GM18909 (cell line): ENCODE data around the gene PITX1.

Source experiments
- ATAC-seq: cut with Tn5 transposase; IDR thresholded peaks from one replicate; pipeline ENCODE4 v1.9.1; 2021; ENCODE audit warnings: mild to moderate bottlenecking; ENCODE audit not compliant: unreplicated experiment, poor library complexity

Gene PITX1

GRCh38 chr5:135046661-135047346 lies 12.8 kb upstream of the PITX1 start:
- no peak for ATAC-seq

DNA sequence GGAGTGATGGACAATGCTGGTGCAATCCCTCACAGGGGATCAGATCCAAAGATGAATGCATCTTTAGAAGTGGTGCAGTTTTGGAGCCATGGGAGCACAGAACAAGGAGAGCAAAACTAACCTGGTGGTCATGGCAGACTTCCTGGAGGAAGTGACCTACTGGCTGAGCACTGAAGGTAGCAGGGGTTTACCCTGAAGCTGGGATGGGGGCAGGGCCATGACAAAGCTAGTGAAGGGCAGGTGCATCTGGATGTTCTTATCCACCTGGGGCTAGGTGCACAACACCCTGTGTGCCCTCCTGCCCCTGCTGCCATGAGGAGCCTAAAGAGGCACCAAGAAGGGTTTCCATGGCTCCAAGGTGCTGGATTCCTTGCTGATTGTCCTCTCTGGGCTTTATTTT lies 11.5 kb upstream of the PITX1 start:
- no peak for ATAC-seq

DNA sequence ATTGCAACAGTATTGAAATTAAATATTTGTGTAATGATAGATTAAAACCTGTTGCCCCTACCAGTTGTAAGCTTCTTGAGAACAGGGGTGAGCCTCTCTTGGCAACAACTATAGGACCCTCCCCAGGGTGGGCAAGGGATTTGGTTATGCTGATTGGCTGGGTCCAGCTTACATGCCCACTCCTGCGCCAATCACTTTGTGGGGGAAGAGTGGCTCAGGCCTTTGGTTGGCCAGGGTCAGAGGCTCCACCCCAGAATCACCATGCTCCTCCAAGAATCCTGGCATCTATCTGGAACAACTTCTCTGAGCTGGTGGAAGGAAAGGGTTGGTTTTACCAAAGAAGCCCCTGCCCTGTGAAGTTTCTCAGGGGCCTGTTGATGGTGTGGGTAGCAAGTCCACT lies 8.6 kb upstream of the PITX1 start:
- no peak for ATAC-seq

DNA sequence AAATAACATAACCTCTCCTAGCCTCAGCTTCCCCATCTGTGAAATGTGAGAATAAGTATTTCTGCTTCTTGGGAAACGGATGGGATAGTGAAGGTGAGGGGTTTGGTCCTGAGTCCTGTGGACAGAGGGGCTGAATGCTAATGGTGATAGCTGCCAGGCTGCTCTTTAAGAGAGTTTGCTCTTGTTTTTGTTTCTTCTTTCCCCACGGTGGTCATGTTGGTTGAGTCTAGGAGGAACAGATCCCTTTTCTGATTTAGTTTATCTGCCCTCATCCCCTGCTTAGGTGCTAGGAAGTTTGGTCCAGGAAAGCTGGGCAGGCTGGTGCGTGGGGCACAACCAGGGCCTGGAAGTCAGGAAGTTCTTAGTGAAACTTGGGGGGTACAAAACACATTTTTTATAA lies 7.7 kb upstream of the PITX1 start:
- ATAC-seq, result no peak

- ATAC-seq, result no peak
These were observed 7.1 kb upstream of the PITX1 start for GRCh38 chr5:135041145-135041587.

DNA sequence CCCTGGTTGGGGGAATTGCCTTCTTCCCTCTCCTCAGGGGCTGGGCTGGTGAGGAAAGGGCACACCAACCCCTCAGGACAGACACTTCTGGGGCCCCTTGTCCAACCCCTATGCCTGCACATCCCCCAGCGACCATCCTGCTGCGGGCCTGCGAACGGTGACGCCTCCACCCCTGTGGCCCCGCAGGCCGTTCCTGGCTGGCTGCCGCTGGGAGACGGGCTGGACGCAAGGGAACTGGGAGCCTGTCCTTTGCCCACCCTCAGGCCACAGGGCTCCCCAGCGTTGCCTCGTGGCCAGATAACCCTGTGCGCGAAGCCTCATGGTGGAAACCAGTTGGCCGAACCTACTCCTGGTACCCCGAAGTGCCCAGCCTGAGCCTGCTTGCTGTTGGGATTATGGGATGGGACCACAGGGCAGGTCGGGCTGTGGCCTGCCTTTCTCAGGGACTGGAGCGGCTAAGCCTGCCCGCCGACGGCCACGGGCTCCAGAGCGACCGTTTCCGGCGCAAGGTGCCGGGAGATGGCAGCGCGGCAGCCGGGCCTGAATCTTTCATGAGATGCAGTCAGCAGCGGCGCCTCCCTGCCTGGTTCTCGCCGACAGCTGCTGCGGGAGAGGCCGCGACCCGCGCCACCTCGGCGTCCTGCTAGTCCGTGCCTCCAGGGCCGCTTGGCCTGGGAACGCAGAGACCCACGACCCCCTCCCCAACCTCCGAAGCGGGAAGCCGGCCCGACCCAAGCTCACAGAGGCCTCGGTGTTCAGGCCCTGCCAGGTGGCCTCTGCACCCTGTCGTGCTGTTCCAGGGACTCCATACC lies 6.5 kb upstream of the PITX1 start:
- ATAC-seq, result no peak

DNA sequence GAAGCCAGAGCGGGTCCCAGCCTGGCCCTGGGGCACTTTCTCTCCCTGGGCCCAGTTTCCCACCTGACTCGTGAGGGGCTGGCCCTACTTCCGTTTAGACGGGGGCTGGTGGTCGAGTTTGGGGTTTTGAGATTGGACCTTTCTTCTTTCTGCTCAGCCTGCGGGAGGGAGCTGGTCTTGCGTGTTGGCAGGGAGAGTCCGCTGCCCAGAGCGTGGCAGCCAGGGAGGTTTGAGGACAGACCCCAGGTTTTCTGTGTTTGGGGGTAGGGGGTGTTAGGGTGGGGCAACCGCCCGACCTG lies 6.0 kb upstream of the PITX1 start:
- no peak for ATAC-seq

- no peak for ATAC-seq
These were observed 5.4 kb upstream of the PITX1 start for GRCh38 chr5:135039271-135040033.

DNA sequence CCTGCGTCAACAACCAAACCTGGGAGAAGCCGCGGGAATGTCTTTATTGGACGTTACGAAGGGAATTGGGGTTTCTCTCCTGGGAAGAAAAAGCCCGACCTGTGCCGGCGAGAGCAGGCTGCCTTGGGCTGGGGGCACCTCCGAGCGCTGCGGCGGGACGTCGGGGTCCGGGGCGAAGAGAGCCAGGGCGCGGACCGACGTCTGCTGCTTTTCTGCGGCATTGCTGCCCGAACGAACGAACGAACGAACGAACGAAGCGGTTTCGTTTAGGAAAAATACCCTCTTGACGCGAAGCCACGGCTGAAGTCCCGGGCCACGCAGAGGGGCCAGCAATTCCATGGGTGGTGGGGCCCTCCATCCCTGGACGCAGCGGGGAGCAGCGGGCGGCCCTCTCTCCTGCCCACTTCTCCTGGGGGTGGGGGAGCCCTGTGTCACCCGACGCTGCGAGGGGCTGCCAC lies 4.8 kb upstream of the PITX1 start:
- no peak for ATAC-seq

DNA sequence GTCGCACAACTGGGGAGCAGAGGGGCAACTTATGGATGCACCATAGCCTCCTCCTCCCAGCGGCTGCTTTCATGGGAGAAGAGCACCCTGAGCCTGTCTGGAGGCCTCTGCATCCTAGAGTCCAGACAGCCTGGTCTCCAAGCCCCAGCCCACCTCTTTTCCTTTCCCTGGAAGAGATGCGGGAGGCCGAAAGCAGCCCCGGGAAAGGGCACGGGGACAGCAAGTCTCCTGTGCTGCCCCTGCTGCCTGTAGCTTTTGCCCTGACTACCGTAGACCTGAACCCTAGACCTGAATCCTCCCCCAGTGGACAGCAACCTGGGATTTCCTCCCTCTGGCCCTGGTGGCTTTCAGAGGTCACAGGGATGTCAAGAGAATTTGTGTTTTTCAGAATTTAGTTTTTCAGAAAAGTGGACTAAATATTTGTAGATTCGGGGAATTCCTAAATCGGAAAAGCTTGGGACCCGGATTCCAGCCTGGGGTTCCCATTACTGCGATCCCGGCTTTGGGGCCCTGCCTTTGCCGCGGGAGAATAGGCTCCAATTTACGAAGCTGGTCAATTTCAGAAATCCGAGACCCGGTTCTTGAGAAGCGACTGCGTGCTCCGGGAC lies 4.3 kb upstream of the PITX1 start:
- no peak for ATAC-seq

GRCh38 chr5:135037519-135038204 lies 3.6 kb upstream of the PITX1 start:
- no peak for ATAC-seq

GRCh38 chr5:135036405-135036804 lies 2.4 kb upstream of the PITX1 start:
- ATAC-seq, result no peak

DNA sequence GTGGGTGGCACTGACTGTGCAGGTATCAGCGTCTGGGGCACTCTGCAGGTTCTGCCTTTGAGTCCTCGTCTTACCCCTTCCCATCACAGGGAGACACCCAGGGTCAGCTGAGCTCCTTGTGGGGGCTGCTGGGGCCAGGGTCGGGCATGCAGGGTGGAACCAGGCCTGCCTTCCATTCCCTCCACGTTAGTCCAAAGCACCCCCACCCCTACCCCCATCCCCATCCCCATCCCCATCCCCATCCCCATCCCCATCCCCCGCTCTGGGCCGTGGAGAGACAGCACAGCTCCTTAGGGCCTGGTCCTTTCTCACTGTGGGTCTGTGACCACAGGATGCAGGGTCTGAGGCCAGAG lies 1.6 kb upstream of the PITX1 start:
- no peak for ATAC-seq

GRCh38 chr5:135034963-135035677 lies 1.1 kb upstream of the PITX1 start:
- no peak for ATAC-seq

DNA sequence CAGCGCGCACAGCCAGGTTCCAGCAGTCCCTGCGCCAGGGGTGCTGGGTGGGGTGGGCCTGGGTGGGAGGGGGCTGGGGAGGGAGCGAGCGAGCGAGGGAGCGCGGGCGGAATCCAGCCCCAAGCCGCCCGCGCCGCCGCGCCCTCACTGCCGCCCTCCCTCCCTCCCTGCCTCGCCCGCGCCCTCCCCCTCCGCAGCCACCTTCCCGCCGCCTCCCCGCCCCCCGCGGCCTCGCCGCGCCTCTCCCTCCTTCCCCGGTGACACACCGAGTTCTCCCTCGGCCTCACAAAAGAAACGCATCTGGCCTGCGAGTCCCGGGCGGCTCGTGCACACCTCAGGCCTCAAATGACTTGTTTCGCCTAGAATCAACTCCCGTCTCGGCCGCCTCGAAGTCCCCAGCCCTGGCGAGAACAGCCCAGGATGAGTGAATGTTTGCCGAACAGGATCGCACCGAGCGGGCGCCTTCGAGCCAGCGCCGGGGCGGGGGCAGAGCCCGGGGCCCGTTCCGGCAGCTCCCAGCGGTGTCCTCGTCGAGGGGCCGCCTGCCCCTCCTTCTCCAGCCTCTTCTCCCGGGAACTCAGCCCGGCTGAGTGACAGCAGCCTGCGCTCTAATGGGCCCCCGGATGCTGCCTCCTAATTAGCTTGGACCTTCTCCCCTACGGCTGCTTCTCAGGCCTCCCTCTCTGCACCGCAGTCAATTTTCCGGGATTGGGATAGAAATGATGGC lies 371 bp upstream of the PITX1 start:
- ATAC-seq, result peak; percentile 8

GRCh38 chr5:135032999-135033861 lies 798 bp downstream of the PITX1 start:
- ATAC-seq, result peak; percentile 14

DNA sequence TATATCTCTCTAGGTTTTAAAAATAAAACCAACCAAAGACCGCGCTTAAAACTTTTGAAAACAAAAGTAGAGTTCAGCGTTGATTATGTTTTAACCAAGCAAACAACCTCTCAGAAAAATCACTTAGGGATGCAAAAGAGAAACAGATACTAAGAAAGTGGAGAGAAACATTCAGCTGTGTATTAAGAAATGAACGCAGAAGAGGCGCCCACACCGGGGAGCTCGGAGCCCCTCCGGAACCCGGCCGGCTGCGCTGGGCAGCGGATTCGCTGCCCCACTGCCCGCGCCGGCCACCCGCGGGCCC lies 1.4 kb downstream of the PITX1 start:
- no peak for ATAC-seq
